Stomach (tissue), 4 donors: ENCODE results near the gene REXO4.

ENCODE experiments used
- CTCF ChIP-seq, 7 experiments: fragments of 450-650 bp in 4 of 7; fragments of 200-600 bp in 3 of 7; sonication (generic) in 3 of 7; IDR thresholded peaks; one replicate each; pipeline ENCODE4 v1.5.1; 2016 to 2019; ENCODE audit warnings: antibody characterized with exemption in 7 of 7, control low read depth in 2 of 7, mild to moderate bottlenecking in 1 of 7
- EP300 ChIP-seq: sonication (generic); formaldehyde crosslinking; IDR thresholded peaks from one replicate; pipeline ENCODE4 v1.6.1; 2017; ENCODE audit warnings: antibody characterized with exemption
- POLR2A ChIP-seq, 4 donors: fragments of 450-650 bp; IDR thresholded peaks; one replicate each; pipeline ENCODE4 v1.6.1; 2016; ENCODE audit warnings: antibody characterized with exemption in 4 of 4, control low read depth in 2 of 4, mild to moderate bottlenecking in 1 of 4, moderate library complexity in 1 of 4
- POLR2AphosphoS5 ChIP-seq, 3 donors: sonication (generic); formaldehyde crosslinking; IDR thresholded peaks; one replicate each; pipeline ENCODE4 v1.6.1; 2016; ENCODE audit warnings: antibody characterized with exemption in 3 of 3

DNA sequence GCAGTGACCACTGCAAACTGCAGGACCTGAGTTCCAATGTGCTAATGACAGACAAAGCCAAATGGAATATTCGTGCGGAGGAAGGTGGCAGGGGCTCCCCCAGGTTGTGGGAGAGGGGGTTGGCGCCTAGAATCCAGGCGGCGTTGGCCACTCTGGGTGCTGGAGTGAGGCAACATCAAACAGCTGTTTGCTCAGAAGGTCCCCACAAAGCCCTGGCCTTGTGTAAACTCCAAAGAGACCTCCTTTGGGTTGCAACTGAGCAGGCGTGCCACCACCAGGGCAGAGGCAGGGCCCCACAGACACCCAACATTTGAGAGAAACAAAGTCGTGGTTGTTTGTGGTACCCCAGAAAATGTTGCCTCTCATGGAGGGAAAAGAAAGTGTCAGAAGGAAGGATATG, 27.1 kb downstream of the REXO4 start:
- no peak for TF ChIP-seq EP300
- no peak for TF ChIP-seq CTCF (IDR thresholded peaks at IDR 0.05)
- no peak for TF ChIP-seq POLR2AphosphoS5 (IDR thresholded peaks at IDR 0.05)
- TF ChIP-seq POLR2A (IDR thresholded peaks at IDR 0.05): no peak
